RPMI8226 (cell line): ENCODE measurements around the gene CST4.
"Not testable (repeated sequence)": the region's sequence is repeated elsewhere in the genome, so short reads cannot be mapped to it uniquely, and the experiment has no call there.

ENCODE experiments used
- DNase-seq: peaks from one replicate; pipeline ENCODE4 v3.0.0-alpha.2; 2015

CST4 gene

DNA sequence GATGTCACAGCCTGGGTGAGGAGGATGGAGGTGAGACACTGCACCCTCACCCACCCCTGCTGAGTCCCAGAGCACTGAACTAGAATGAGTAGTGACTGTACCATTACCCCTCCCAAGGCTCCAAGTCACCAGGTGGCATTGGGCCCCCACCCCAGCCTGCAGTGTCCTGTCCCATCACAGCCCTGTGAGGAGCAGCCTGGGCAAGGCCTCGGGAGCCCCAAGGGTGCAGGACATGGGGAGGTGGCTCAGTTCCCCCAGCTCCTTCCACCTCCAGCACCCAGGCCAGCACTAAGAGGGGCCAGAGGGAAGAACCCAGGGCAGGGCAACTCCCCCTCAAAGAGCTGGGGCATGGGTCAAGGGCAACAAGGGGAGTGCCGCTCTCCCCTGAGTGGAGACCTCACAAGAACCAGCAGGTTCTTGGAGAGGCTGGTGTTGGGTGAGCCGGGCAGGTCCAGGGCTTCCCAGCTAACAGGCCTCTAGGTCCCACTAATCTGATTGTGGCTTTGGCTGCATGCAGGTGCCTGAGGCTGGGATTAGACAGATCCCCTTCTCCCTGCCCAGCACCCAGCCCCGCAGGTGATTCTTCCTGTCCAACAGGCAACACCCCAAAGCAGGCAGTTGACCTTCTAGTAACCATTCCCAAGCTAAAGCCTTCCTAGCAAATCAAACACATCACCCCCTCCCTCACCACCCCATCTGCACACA lies 2.6 kb downstream of the CST4 start:
- DNase-seq, result no peak

DNA sequence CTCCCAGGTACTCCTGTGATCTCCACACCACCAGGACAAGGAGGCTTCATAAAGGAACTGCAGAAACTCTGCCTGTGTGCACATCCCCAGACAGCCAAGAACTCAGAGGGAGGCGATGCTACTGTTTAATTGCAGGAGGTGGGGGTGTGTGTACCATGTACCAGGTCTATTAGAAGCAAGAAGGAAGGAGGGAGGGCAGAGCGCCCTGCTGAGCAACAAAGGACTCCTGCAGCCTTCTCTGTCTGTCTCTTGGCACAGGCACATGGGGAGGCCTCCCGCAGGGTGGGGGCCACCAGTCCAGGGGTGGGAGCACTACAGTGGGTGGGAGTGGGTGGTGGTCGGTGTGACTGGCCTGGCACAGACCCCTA lies 3.3 kb downstream of the CST4 start:
- not testable (repeated sequence) for DNase-seq

- DNase-seq, result no peak
Observed at GRCh38 chr20:23684261-23684660, 4.6 kb downstream of the CST4 start.

DNA sequence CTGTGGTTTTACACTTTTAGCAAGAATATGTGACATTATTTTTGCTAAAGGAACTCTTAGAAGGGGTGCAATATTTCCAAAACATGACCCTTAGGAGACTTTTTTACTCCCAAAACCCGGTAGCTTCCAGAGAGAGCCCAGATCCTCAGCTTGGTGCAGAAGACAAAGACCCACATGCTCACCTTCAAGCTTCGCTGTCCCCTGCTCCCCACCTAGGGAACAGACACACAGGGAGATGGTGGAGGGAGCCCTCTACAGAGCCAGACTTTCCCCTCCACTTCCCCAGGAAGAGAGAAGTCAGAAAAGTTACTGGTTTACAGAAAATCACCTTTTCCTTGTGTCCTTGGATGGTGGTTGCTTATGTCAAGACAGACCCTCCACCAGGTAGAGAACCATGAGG lies 5.0 kb downstream of the CST4 start:
- no peak for DNase-seq

- DNase-seq, result no peak
Observed at GRCh38 chr20:23683281-23683680, 5.6 kb downstream of the CST4 start.

DNA sequence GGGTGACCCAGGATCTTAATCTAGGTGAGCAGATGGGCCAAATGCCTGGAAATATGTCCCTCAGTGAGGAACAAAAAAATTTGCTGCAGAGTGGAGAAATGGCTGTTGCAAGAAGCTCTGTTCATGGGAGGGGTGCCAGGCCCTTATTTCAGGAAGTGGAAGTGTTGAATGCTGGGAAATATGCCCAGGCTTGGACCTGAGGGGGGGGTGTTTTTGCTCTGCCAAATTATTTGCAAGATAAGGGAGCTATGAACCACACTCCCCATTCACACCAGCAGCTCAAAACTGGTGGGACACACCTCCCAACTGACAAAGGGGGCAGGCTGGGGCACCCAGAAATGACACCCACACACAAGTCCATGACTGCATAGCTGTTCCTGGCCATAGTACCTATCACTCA lies 8.7 kb downstream of the CST4 start:
- peak; percentile 6 for DNase-seq

GRCh38 chr20:23679133-23680092 lies 9.4 kb downstream of the CST4 start:
- DNase-seq, result no peak

DNA sequence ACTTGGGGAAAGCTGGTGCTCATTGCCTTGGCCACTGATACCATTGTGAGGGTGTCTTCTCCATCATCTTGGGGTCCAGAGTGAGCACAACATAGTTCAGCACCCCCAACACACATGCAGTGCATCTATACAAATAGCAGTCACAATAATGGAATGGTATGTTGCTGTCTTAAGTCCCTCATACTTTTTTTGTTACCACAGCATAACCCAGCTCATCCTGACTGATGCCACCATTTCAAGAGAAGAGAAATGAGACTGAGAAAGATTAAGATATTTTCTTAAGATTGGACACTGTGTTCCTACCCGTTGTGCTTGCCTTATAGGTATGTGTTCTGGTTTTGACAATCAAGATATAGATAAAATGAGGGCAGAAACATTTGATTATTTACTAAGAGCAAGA lies 15.6 kb downstream of the CST4 start:
- no peak for DNase-seq

- DNase-seq, result no peak
Observed at GRCh38 chr20:23672158-23672557, 16.7 kb downstream of the CST4 start.

- DNase-seq, result no peak
Observed at GRCh38 chr20:23671479-23671878, 17.4 kb downstream of the CST4 start.

DNA sequence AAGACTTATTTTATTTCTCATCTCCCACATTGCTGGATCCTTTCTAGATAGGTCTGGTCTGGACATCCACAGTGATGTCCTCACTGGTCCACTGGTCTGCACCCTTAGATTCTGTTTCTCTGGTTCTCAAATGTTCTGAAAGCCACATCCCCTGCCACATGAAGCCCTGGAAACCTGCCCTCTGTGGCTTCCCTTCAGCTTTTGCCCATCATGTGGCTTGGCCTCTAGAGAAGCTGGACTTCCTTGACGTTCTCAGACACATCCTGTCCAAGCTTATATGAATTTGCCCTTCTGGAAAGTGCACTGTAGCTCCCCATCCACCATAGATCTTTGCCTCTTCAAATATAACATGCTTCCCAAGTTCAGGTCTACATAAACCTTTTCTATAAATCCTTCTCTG lies 18.5 kb downstream of the CST4 start:
- no peak for DNase-seq

GRCh38 chr20:23669866-23670265 lies 19.0 kb downstream of the CST4 start:
- no peak for DNase-seq

DNA sequence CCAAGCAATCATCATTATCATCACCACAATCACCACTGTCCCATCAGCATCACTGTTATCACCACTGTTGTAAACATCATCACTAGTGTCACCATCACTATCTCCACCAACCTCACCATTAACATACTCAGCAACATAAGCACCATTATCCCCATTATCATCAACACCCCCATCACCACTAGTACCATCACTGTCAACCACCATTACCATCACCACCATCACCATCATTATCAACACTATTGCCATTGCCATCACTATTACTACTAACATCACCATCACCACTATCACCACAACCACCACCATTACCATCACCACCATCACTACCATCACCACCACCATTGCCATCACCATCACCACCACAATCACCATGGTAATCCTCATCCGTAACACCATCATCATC lies 19.5 kb downstream of the CST4 start:
- no peak for DNase-seq

- peak; percentile 65 for DNase-seq
Observed at GRCh38 chr20:23668477-23668951, 20.3 kb downstream of the CST4 start.

- no peak for DNase-seq
Observed at GRCh38 chr20:23667666-23668065, 21.2 kb downstream of the CST4 start.

GRCh38 chr20:23666698-23667097 lies 22.1 kb downstream of the CST4 start:
- DNase-seq, result no peak

DNA sequence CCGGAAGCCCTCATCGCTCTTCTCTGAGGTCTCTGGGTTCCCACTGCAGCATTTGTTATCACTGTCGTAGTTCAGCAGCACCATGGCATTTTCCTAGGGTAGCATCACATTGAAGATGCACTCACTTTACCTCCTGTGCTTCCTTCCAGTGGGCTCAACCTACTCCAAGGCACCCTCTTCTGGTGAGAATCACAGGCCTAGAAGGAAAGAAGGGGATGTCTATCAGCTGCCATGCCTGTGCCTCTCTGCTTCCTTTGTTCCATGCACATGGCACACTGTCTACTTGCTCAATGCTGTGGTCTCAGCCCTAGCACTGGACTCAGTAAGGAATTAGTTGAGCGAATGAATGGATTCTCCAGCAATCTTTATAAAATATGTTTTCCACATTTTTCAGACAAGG lies 22.6 kb downstream of the CST4 start:
- DNase-seq, result no peak

DNA sequence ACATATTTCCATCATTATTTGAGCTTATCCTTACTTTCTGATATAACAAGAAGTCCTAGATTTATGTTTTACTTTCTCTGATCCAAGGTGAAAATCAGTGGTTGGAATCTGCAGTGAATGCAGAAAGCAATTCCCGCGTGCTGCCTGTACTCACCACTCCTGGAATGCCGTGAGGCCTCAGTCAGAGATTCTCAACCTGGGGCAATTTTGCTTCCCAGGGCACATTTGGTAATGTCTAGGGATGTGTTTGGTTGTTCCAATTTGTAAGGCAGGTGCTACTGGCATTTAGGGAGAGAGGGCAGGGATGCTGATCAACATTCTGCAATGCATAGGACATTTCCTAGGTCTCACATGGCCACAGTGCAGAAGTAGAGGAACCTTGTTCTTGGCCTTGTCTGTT lies 23.9 kb downstream of the CST4 start:
- no peak for DNase-seq

- not testable (repeated sequence) for DNase-seq
Observed at GRCh38 chr20:23664046-23664445, 24.8 kb downstream of the CST4 start.

GRCh38 chr20:23663180-23663579 lies 25.7 kb downstream of the CST4 start:
- no peak for DNase-seq

GRCh38 chr20:23662276-23662870 lies 26.5 kb downstream of the CST4 start:
- no peak for DNase-seq

DNA sequence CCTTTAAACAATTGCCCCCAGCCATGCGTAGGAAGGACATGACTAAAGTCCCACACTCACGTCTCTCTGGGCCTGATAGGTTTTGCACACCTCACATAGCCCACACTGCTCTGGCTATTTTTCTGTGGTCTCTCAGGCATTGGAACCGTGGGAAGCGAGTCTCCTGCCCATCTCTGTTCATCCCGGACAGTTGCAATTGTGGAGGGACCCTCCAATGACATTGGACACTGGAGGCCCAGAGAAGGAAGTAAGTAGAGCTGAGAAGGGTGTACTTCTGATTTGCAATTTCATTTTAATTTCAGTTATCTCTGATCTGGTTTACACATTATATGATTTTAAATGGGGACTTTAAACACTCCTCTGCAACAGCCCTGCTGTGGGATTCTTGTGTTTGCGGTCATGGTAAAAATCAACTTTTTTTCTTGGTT lies 27.8 kb downstream of the CST4 start:
- DNase-seq, result no peak

GRCh38 chr20:23659989-23660837 lies 28.6 kb downstream of the CST4 start:
- DNase-seq, result no peak
